HG03045 (cell line): Measurements from ENCODE around the gene CYSTM1.
A peak's percentile ranks its signal among the peaks of the same experiment; 100 is the strongest.

ENCODE experiments used
- ATAC-seq: cut with Tn5 transposase; IDR thresholded peaks from one replicate; pipeline ENCODE4 v1.9.1; 2021; ENCODE audit warnings: mild to moderate bottlenecking, moderate library complexity; ENCODE audit not compliant: unreplicated experiment

Gene CYSTM1

GRCh38 chr5:140174465-140175366, at the start of gene CYSTM1:
Gene CYSTM1 (plus strand): TSS chr5:140175188. CDS start chr5:140194466, 19,278 bp downstream.
- peak; percentile 94 for ATAC-seq

GRCh38 chr5:140125637-140126036, 49.4 kb upstream of the CYSTM1 start, which contains the start of gene IGIP:
Gene IGIP (plus strand): TSS chr5:140125937. CDS start chr5:140128477, 2,540 bp downstream.
- ATAC-seq: no peak

GRCh38 chr5:140126315-140127012, 48.5 kb upstream of the CYSTM1 start:
- no peak for ATAC-seq

- no peak for ATAC-seq
These were observed 46.6 kb upstream of the CYSTM1 start for GRCh38 chr5:140128376-140128775.

- ATAC-seq: no peak
These were observed 43.8 kb upstream of the CYSTM1 start for GRCh38 chr5:140130949-140131733.

- no peak for ATAC-seq
These were observed 43.0 kb upstream of the CYSTM1 start for GRCh38 chr5:140131967-140132409.

- ATAC-seq: no peak
These were observed 41.3 kb upstream of the CYSTM1 start for GRCh38 chr5:140133514-140134167.

- ATAC-seq: no peak
These were observed 40.6 kb upstream of the CYSTM1 start for GRCh38 chr5:140134277-140134935.

GRCh38 chr5:140135127-140135526, 39.9 kb upstream of the CYSTM1 start:
- no peak for ATAC-seq

- no peak for ATAC-seq
These were observed 38.4 kb upstream of the CYSTM1 start for GRCh38 chr5:140136624-140137023.

GRCh38 chr5:140140435-140140834, 34.6 kb upstream of the CYSTM1 start:
- ATAC-seq: no peak

GRCh38 chr5:140141241-140141640, 33.7 kb upstream of the CYSTM1 start:
- ATAC-seq: no peak

- no peak for ATAC-seq
These were observed 32.7 kb upstream of the CYSTM1 start for GRCh38 chr5:140142246-140142645.

- ATAC-seq: no peak
These were observed 32.1 kb upstream of the CYSTM1 start for GRCh38 chr5:140142856-140143255.

- no peak for ATAC-seq
These were observed 31.3 kb upstream of the CYSTM1 start for GRCh38 chr5:140143521-140144258.

- no peak for ATAC-seq
These were observed 29.7 kb upstream of the CYSTM1 start for GRCh38 chr5:140145256-140145655.

GRCh38 chr5:140145818-140146522, 29.0 kb upstream of the CYSTM1 start:
- ATAC-seq: no peak

GRCh38 chr5:140146523-140146842, 28.5 kb upstream of the CYSTM1 start:
- no peak for ATAC-seq

- ATAC-seq: no peak
These were observed 27.5 kb upstream of the CYSTM1 start for GRCh38 chr5:140147460-140147859.
